GM12865 (cell line): ENCODE measurements around the gene MAN2A1.

Source experiments
- DNase-seq: peaks from one replicate; pipeline ENCODE4 v3.0.0; 2010; ENCODE audit warnings: low read depth
- H3K4me3 ChIP-seq: 2 replicates; pipeline ENCODE4 v1.5.1; 2011; ENCODE audit warnings: mild to moderate bottlenecking, low read depth, low read length, control low read depth
- CTCF ChIP-seq: IDR thresholded peaks from 2 replicates; pipeline ENCODE4 v1.5.1; 2011; ENCODE audit warnings: low read length, control low read depth, low read depth, inconsistent platforms; ENCODE audit not compliant: insufficient read depth; ENCODE audit errors: missing control alignments

MAN2A1 gene

GRCh38 chr5:109703829-109704228, 14.1 kb downstream of the MAN2A1 start:
- H3K4me3 ChIP-seq = no peak overlapping the region
- TF ChIP-seq CTCF = no peak
- DNase-seq = no peak

- H3K4me3 ChIP-seq = no peak overlapping the region
- no peak for TF ChIP-seq CTCF
- DNase-seq = no peak
Measured at GRCh38 chr5:109704282-109704952, 14.7 kb downstream of the MAN2A1 start.

GRCh38 chr5:109705596-109705995, 15.9 kb downstream of the MAN2A1 start:
- DNase-seq = no peak
- no peak overlapping the region for H3K4me3 ChIP-seq
- TF ChIP-seq CTCF = no peak

- TF ChIP-seq CTCF = no peak
- DNase-seq = no peak
- H3K4me3 ChIP-seq = no peak overlapping the region
Measured at GRCh38 chr5:109706095-109706494, 16.4 kb downstream of the MAN2A1 start.

- no peak for DNase-seq
- no peak overlapping the region for H3K4me3 ChIP-seq
- no peak for TF ChIP-seq CTCF
Measured at GRCh38 chr5:109707531-109707930, 17.8 kb downstream of the MAN2A1 start.

GRCh38 chr5:109708813-109709212, 19.1 kb downstream of the MAN2A1 start:
- no peak overlapping the region for H3K4me3 ChIP-seq
- DNase-seq = no peak
- no peak for TF ChIP-seq CTCF

- TF ChIP-seq CTCF = no peak
- no peak overlapping the region for H3K4me3 ChIP-seq
- no peak for DNase-seq
Measured at GRCh38 chr5:109709225-109709624, 19.5 kb downstream of the MAN2A1 start.
